HFFc6 (cell line): ENCODE results near the gene PTCH1. TPM values are rescaled to one million over a fixed set of nuclear protein-coding genes. Genes with fewer than 3 reads are reported as not detected.
A peak's percentile ranks its signal among the peaks of the same experiment; 100 is the strongest.

Experiments
- DNase-seq: peaks from one replicate; pipeline ENCODE4 v3.0.0-alpha.2; 2018
- H3K27ac Mint-ChIP-seq: 2 replicates; pipeline ENCODE4 v1.8.0; 2020; ENCODE audit warnings: mild to moderate bottlenecking, mixed read lengths
- H3K27me3 Mint-ChIP-seq: 2 replicates; pipeline ENCODE4 v1.8.0; 2021; ENCODE audit warnings: mild to moderate bottlenecking, moderate library complexity, mixed read lengths; ENCODE audit not compliant: insufficient read depth
- H3K36me3 Mint-ChIP-seq: 2 replicates; pipeline ENCODE4 v1.8.0; 2021; ENCODE audit warnings: low read depth, mixed read lengths
- H3K4me1 Mint-ChIP-seq: 2 replicates; pipeline ENCODE4 v1.8.0; 2020; ENCODE audit warnings: low read depth, mixed read lengths
- H3K4me3 Mint-ChIP-seq: 2 replicates; pipeline ENCODE4 v1.8.0; 2020; ENCODE audit warnings: mild to moderate bottlenecking, moderate library complexity, mixed read lengths
- H3K9me3 Mint-ChIP-seq: 2 replicates; pipeline ENCODE4 v1.8.0; 2020; ENCODE audit warnings: mild to moderate bottlenecking, mixed read lengths
- CTCF ChIP-seq: fragments of 200-600 bp; sonication (generic); IDR thresholded peaks from 2 replicates; pipeline ENCODE4 v1.5.0; 2021; ENCODE audit warnings: antibody characterized with exemption, mild to moderate bottlenecking
- total RNA-seq, 6 experiments: library from RNA; stranded (reverse); fragmentation: NEBNext Ultra II Directional; extraction: Animal tissue kit (Norgen Biotek cat#: 25700); gene quantifications; 2 replicates in 1 of 6; 3 replicates in 5 of 6; pipeline ENCODE4 v1.2.3, GENCODE V29; 2021

The PTCH1 gene
- total RNA-seq, 6 experiments from 2014 or later: 6.6 to 9.3 (median 7.0) TPM

GRCh38 chr9:95431286-95431685 lies 85.5 kb downstream of the PTCH1 start:
- Mint-ChIP-seq H3K27me3 (no peaks in the 10 kb centered on the region; the same call in 1 of the 2 replicates), H3K4me1 (peaks cover 1% of the 10 kb centered on the region; the same call in 1 of the 2 replicates), H3K9me3 (peaks cover 16% of the 10 kb centered on the region), H3K36me3 (0 out of 2 replicates have a peak, but pooled peaks cover 4% of the 10 kb centered on the region), H3K27ac (no peak overlapping the region), H3K4me3 (no peak overlapping the region)
- DNase-seq: no peak
- no peak for TF ChIP-seq CTCF

GRCh38 chr9:95429948-95430620 lies 86.7 kb downstream of the PTCH1 start:
- no peak for DNase-seq
- H3K36me3 Mint-ChIP-seq: 0 out of 2 replicates have a peak, but pooled peaks cover 4% of the 10 kb centered on the region

GRCh38 chr9:95429096-95429495 lies 87.7 kb downstream of the PTCH1 start:
- Mint-ChIP-seq H3K9me3 (peaks cover 10% of the 10 kb centered on the region), H3K27ac (no peak overlapping the region), H3K36me3 (0 out of 2 replicates have a peak, but pooled peaks cover 4% of the 10 kb centered on the region), H3K4me1 (peaks cover 9% of the 10 kb centered on the region; the same call in 1 of the 2 replicates), H3K4me3 (no peak overlapping the region), H3K27me3 (no peaks in the 10 kb centered on the region; the same call in 1 of the 2 replicates)
- no peak for TF ChIP-seq CTCF
- no peak for DNase-seq

More at GRCh38 chr9:95429948-95430620, 86.7 kb downstream of the PTCH1 start:
- peaks cover 16% of the 10 kb centered on the region for H3K9me3 Mint-ChIP-seq
- no peak overlapping the region for H3K4me3 Mint-ChIP-seq
- no peaks in the 10 kb centered on the region; the same call in 1 of the 2 replicates for H3K27me3 Mint-ChIP-seq
- no peak for TF ChIP-seq CTCF
- no peak overlapping the region for H3K27ac Mint-ChIP-seq
- H3K4me1 Mint-ChIP-seq: peaks cover 9% of the 10 kb centered on the region; the same call in 1 of the 2 replicates

- H3K27me3 Mint-ChIP-seq: no peaks in the 10 kb centered on the region; the same call in none of the 2 replicates
- H3K27ac Mint-ChIP-seq: no peak overlapping the region
- H3K4me1 Mint-ChIP-seq: peaks cover 9% of the 10 kb centered on the region; the same call in 1 of the 2 replicates
- DNase-seq: no peak
- peaks cover 35% of the 10 kb centered on the region for H3K9me3 Mint-ChIP-seq
- peaks cover 18% of the 10 kb centered on the region for H3K36me3 Mint-ChIP-seq
- H3K4me3 Mint-ChIP-seq: peak overlapping the region; percentile 46; the same call in 1 of the 2 replicates
- TF ChIP-seq CTCF: no peak
Observed at GRCh38 chr9:95425910-95426551, 90.7 kb downstream of the PTCH1 start.

- no peak for TF ChIP-seq CTCF
- Mint-ChIP-seq H3K36me3 (peaks cover 15% of the 10 kb centered on the region), H3K9me3 (peaks cover 27% of the 10 kb centered on the region), H3K27me3 (peaks cover 6% of the 10 kb centered on the region), H3K4me3 (no peak overlapping the region), H3K27ac (no peak overlapping the region), H3K4me1 (peaks cover 9% of the 10 kb centered on the region; the same call in 1 of the 2 replicates)
- DNase-seq: no peak
Observed at GRCh38 chr9:95422650-95423049, 94.1 kb downstream of the PTCH1 start.
